Activated T-helper 1 cell treated with anti-CD3 and anti-CD28 coated beads, Interleukin-12 subunit alpha, Interleukin-12 subunit beta, Interleukin-2, Interleukin-4 antibody, amounts not matched to agents 30 ng/mL and 10 ng/mL and 1 ng/mL, durations not matched to agents 14 hours and 24 hours and 36 hours (primary cell): ENCODE data around the gene RGS7BP. TPM values are rescaled to one million over a fixed set of nuclear protein-coding genes. Genes with fewer than 3 reads are reported as not detected.

Source experiments
- DNase-seq: peaks from one replicate; pipeline ENCODE4 v3.0.0; 2021; ENCODE audit warnings: low spot score
- H3K27ac Mint-ChIP-seq: one replicate; pipeline ENCODE4 v1.8.0; 2021; ENCODE audit warnings: mild to moderate bottlenecking, mixed read lengths
- H3K27me3 Mint-ChIP-seq: one replicate; pipeline ENCODE4 v1.8.0; 2022; ENCODE audit warnings: mild to moderate bottlenecking, moderate library complexity, mixed read lengths; ENCODE audit not compliant: insufficient read depth
- H3K36me3 Mint-ChIP-seq: one replicate; pipeline ENCODE4 v1.8.0; 2021; ENCODE audit warnings: low read depth, mixed read lengths
- H3K4me1 Mint-ChIP-seq: one replicate; pipeline ENCODE4 v1.8.0; 2021; ENCODE audit warnings: low read depth, mixed read lengths
- H3K4me3 Mint-ChIP-seq: one replicate; pipeline ENCODE4 v1.8.0; 2021; ENCODE audit warnings: mild to moderate bottlenecking, moderate library complexity, mixed read lengths
- H3K9me3 Mint-ChIP-seq: one replicate; pipeline ENCODE4 v1.8.0; 2021; ENCODE audit warnings: mixed read lengths
- intact Hi-C: fragments of 100-400 bp; cut with micrococcal nuclease; formaldehyde crosslinking; loops from one replicate; pipeline ENCODE4 v1.15.1; 2024
- total RNA-seq: library from RNA; stranded (reverse); gene quantifications from 2 replicates; pipeline ENCODE4 v1.2.3, GENCODE V29; 2022

Gene RGS7BP
- total RNA-seq, 1 donor from 2014 or later = not detected

DNA sequence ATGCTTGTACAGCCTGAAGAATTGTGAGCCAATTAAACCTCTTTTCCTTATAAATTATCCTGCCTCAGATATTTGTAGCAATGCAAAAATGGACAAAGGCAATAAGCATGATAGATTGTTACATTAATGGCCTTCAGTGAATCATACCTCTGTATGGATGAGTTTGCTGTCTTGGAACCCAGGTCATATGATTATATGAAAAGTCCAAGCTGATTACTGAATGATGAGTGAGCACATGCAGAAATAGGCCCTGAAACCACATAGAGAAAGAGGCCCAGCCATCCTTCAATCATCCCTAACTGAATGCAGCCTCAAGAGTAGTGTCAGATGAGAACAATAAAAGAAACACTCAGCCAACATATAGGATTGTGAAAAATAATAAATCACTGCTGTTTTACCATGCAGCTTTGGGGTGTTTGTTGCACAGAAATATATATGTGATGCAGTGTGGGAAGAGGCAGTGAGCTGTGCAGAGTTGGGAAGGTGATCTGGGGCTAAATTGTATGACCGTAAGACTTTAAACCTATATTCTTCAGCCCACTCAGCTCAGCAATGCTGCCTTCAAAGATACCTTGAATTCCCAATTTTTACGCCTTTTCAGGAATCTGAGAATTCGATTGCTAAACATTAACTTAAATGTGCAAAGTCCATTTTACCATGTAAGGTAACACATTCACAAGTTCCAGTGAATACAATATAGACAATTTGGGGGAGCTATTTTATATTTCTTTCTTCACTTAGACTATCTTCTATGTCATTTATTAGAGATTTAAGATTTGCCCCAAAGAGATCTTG, 148.1 kb downstream of the RGS7BP start:
- no peaks in the 10 kb centered on the region for H3K4me1 Mint-ChIP-seq
- no peak for DNase-seq
- no peak overlapping the region for H3K4me3 Mint-ChIP-seq
- peaks cover 3% of the 10 kb centered on the region for H3K27me3 Mint-ChIP-seq
- H3K27ac Mint-ChIP-seq = no peak overlapping the region
- H3K9me3 Mint-ChIP-seq = no peaks in the 10 kb centered on the region
- intact Hi-C loops = no loop called here
- H3K36me3 Mint-ChIP-seq = no peaks in the 10 kb centered on the region

GRCh38 chr5:64654561-64654938, 148.7 kb downstream of the RGS7BP start:
- Mint-ChIP-seq H3K36me3 (no peaks in the 10 kb centered on the region), H3K27me3 (peaks cover 4% of the 10 kb centered on the region), H3K4me3 (no peak overlapping the region), H3K27ac (no peak overlapping the region), H3K9me3 (no peaks in the 10 kb centered on the region), H3K4me1 (no peaks in the 10 kb centered on the region)
- intact Hi-C loops = no loop called here
- DNase-seq = no peak

DNA sequence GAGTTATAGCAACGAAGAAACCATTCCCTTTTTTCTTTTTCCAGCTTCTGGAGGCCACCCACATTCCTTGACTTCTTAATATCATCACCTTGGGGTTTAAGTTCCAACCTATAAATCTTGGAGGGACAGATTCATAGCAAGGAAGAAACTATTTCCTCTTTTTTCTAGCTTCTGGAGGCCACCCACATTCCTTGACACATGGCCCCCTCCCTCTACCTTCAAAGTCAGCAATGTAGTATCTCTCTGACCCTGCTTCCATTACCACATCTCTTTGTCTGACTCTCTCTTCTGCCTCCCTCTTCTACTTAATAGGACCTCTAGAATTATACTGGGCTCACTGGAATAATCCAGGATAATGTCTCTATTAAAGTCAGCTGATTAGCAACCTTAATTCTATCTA, 149.8 kb downstream of the RGS7BP start:
- DNase-seq = no peak
- H3K9me3 Mint-ChIP-seq = no peaks in the 10 kb centered on the region
- H3K4me3 Mint-ChIP-seq = no peak overlapping the region
- no peak overlapping the region for H3K27ac Mint-ChIP-seq
- H3K36me3 Mint-ChIP-seq = no peaks in the 10 kb centered on the region
- H3K27me3 Mint-ChIP-seq = peaks cover 4% of the 10 kb centered on the region
- no peaks in the 10 kb centered on the region for H3K4me1 Mint-ChIP-seq
- intact Hi-C loops = no loop called here

GRCh38 chr5:64659289-64659688, 153.5 kb downstream of the RGS7BP start:
- no peaks in the 10 kb centered on the region for H3K4me1 Mint-ChIP-seq
- H3K4me3 Mint-ChIP-seq = no peak overlapping the region
- H3K27ac Mint-ChIP-seq = no peak overlapping the region
- H3K9me3 Mint-ChIP-seq = no peaks in the 10 kb centered on the region
- intact Hi-C loops = no loop called here
- no peak for DNase-seq
- H3K27me3 Mint-ChIP-seq = peaks cover 1% of the 10 kb centered on the region
- H3K36me3 Mint-ChIP-seq = no peaks in the 10 kb centered on the region

Other genes starting within 250 kb of the RGS7BP start
- gene SHISAL2B, start 184.5 kb downstream of the RGS7BP start, total RNA-seq = not detected in 2 replicates